ENCODE measurements around the gene RNF130. TPM values are rescaled to one million over a fixed set of nuclear protein-coding genes. Genes with fewer than 3 reads are reported as not detected.

The RNF130 gene
- polyA plus RNA-seq, 4 donors: 70.2 to 96.0 (median 82.6) TPM

DNA sequence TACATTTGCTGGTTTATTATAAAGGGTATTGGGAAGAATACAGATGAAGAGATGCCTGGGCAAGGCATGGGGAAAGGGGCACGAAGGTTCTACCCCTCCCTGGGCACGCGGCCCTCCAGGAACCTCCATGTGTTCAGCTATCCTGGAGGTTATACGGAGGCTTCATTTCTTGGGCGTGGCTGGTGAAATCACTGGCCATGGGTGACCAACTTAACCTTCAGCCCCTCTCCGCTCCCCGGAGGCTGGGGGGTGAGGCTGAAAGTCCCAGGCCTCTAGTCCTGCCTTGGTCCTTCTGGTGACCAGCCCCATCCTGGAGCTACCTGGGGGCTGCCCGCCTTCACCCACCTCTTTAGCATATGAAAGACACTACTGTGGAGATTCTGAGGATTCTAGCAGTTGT, 17.0 kb upstream of the RNF130 start:
- DNase-seq (ENCODE audit: low read depth in 4 of 4, low spot score in 3 of 4): no peak

DNA sequence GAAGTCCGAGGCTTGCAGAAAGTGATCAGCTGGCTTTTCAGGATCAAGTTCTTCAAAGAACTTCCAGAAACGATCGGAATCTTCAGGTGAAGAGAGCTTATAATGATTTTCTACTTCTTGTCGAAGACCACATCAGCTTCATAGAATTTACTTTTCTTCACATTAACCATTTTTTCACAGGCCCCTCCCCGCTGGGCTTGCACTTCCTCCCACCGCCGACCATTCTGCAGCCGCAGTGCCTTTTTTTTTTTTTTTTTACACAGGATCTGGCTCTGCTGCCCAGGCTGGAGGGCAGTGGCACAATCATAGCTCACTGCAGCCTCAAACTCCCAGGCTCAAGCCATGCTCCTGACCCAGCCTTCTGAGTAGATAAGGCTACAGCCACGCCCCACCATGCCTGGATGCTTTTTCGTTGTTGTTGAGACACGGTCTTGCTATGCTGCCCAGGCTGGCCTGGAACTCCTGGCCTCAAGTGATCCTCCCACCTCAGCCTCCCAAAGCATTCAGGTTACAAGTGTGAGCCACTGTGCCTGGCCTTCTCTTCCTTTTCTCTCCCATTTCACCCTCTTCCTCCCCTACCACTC, 15.3 kb upstream of the RNF130 start:
- DNase-seq (ENCODE audit: low read depth in 4 of 4, low spot score in 3 of 4): no peak

DNA sequence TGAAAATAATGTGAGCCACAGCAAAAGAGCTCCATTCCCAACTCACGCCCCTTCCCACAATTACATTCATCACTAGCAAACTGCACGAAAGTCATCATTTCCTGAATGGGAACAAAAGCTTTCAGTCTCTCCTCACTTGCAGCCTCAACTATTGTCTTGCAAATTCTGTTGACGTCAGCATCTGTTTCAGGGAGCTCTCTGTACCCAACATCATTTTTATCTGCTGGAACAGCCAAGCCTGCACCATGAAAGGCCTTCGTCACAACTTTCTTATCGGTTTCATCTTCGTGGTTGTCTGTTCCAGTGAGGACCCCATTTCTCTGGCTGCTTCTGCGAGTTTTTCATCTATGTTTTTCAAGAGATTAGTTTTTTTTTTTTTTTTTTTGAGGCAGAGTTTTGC, 14.3 kb upstream of the RNF130 start:
- no peak for DNase-seq (ENCODE audit: low read depth in 4 of 4, low spot score in 3 of 4)

DNA sequence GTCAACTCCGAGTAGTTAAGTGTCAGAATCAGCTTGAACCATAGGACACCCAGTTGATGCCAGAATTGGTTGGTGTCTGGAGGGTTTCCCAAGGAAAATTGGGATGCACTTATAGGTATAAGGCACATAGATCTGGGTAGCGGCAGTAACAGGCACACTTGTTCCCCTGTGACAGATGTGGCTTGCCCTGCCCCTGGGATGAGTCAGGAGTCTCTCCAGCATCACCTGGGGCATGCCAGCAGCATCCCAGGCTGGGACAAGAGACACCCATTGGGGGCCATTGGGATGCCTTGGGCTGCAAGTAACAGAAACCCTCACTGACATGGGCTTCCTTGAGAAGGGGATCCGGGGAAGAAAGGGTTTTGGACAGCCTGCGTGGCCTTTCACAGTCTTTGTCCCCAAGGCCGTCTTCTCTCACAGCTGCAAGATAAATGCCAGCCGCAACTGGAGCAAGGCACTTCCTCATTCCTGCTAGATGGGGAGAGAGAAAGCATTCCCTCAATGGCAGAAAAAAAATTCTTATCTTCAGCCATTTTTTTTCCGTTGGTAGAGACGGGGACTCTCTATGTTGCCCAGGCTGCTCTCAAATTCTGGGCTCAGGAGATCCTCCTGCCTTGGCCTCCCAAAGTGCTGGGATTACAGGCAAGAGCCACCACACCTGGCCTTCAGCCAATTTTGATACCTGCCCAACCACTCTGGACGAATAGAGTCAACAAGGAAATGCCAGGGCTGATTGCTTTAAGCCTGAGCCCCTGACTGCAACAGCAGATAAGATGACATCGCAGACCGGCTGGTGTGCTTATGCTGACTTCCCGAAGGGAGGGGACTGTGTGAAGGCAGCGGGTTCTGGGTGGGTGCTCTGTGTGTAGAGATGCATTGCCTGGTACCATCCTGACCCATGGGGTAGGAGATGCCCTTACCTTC, 13.3 kb upstream of the RNF130 start:
- DNase-seq (ENCODE audit: low read depth in 4 of 4, low spot score in 3 of 4): no peak

DNA sequence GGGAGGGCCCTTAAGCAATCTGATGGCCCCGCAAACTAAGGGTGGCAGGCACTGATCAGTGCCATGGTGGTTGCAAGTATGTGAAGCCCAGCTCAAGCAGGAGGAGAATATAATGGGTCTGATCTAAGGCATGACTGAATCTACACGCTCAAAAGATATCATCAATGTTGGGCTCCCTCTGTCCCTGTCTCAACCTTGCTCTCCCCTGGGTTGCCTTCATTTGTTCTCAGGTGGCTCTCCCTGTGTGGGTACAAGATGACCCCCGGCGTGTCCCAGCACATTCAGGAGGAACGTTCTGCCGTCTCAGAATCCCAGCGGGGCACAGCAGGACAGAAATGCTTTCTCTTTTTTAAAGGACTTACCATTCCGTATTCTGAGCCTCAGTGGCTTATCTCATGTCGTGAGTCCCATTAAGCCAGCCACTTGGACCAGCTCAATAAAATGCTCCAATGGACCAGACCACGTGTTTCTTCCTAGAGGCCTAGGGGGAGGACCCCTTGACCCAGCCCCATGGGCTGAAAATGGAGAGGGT, 12.0 kb upstream of the RNF130 start:
- DNase-seq (ENCODE audit: low read depth in 4 of 4, low spot score in 3 of 4): no peak

DNA sequence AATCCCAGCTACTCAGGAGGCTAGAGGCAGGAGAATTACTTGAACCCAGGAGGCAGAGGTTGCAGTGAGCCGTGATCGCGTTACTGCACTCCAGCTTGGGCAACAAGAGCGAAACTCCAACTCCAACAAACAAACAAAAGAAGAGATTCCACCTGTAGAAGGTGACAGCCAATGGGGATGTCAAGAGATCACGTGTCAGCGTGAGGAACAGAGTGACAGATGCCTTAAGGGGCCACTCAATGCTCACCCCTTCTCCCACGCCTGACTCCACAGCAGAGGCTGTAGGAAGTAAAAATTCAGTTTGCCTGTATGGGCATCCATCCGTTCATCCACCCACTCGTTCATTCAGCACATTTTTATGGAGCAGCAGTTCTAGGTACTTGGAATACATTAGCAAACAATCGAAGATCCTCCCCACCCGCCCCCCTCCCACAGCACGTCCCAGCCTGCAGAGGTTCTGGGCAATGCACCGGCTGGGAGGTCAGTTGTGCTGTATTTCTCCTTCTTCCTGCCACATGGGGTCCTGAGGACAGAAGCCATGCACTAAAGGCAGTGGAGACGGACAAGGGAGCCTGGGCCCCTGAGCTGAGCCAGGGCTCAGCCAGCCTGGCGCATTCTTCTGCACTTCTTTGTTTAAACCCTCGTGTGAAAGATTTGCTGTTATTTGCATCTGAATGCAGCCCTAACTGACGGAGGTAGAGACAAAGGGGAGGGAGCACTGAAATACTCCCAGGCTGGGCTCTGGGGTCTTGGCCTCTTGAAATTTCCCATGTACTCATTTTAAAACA, 11.3 kb upstream of the RNF130 start:
- no peak for DNase-seq (ENCODE audit: low read depth in 4 of 4, low spot score in 3 of 4)

DNA sequence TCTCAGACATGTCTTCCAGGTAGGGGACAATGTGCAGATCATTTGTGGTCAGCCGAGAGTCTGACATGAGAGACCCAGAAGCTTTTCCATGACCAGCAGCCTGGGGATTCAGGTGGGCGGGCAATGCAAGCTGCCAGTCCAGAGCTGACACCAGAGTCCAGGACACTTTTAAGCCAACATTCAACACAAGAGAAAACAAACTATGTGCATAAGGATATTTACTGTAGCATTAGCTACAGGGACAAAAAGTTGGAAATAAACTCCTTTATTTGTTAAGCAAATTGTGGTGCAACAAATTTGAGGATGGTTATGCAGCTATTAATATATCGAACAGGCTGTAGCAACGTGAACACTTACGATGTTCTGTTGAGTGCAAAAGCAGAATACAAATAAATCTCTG, 9.9 kb upstream of the RNF130 start:
- no peak for DNase-seq (ENCODE audit: low read depth in 4 of 4, low spot score in 3 of 4)

DNA sequence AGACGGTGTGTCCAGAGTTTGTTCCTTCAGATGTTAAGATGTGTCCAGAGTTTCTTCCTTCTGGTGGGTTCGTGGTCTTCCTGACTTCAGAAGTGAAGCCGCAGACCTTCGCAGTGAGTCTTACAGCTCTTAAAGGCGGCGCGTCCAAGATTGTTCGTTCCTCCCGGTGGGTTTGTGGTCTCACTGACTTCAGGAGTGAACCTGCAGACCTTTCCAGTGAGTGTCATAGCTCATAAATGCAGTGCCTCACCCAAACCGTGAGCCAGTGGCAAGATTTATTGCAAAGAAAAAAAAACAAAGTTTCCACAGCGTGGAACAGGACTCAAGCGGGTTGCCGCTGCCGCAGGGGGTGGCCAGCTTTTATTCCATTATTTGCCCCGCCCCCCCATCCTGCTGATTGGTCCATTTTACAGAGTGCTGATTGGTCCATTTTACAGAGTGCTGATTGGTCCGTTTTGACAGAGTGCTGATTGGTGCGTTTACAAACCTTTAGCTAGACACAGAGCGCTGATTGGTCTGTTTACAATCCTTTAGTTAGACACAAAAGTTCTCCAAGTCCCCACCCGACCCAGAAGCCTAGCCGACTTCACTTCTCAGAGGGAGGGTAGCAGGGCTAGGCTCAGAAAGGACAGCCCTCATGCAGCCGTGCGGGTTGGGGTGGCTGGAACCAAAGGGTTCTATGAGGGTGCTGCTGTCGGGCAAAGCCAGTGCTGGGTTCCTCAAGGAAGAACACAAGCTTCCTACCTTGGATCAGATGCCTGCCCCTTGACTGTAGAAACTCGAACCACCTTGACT, 9.1 kb upstream of the RNF130 start:
- no peak for DNase-seq (ENCODE audit: low read depth in 4 of 4, low spot score in 3 of 4)

DNA sequence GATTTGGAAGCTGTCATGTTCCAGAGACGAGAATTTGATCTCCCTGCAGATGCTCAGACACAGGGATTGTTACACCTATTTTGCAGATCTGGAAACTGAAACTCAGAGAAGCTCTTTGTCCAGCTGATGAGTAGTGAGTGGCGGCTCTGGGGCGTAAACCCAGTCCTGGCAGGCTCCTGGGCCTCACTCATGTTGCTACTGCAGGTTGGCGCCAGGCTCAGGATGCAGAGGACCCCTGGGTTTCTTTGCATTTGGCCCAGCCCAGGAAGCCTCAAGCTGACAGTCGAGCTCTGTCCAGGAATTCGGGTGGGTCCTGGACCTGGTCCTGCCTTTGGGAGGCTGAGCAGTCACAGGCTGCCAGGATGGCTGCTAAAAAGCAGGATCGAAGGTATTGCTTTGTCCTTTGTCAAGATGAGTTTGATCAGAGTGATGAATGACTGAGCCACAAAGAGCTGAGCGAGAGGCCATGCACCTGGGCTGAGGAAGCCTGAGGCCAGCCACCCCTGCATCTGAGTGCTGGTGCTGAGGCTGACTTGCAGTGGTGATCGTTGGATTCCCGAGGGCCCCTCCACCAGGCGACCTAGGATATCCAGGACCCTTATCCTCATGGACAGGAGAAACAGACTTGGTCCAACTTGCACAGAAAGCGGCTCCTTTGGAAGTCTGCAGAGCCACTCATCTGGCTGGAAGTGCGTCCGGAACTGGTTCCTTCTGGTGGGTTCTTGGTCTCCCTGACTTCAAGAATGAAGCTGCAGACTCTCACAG, 8.3 kb upstream of the RNF130 start:
- no peak for DNase-seq (ENCODE audit: low read depth in 4 of 4, low spot score in 3 of 4)

DNA sequence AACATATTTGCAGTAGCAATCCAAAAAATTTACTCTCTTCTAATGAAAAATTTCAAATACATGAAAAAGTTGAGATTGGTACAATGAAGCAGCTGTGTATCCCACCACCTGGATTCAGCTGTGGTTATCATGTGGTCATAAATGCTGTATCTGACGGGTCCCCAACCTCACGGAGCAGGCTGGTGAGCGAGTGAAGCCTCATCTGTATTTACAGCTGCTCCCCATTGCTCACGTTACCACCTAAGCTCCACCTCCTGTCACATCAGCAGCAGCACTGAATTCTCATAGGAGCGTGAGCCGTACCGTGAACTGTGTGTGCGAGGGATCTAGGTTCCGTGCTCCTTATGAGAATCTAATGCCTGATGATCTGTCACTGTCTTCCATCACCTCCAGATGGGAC, 6.8 kb upstream of the RNF130 start:
- DNase-seq (ENCODE audit: low read depth in 4 of 4, low spot score in 3 of 4): no peak

DNA sequence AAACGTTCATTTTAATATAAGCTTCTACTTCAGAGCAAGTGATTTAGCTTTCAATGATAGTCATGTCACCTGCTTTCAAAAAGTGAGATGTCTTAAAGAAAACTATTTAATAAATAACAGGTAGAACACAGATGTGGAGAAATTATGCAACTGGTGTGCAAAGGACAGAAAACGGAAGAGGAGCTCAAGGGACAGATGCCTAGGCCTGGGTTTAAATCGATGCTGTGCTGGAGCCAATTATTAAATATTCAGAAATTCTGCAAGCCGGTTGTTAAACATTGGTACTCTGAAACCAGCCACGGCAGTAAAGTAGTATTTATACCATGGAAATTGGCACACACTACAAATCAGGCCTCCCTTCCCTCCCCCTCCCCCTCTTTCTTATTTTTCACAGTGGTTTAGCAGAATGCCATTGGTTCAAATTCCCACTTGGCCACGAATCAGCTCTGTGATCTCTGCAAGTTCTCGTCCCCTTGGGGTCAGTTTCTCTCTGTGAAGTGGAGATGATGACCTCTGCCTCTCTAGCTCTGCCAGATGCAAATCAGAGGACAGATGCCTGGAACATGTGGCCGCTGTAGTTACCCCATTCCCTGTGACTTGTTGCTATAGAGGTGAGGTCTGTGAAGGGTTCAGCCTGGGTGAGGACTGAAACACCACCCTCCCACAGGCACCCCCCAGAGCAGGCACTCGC, 6.2 kb upstream of the RNF130 start:
- no peak for DNase-seq (ENCODE audit: low read depth in 4 of 4, low spot score in 3 of 4)

DNA sequence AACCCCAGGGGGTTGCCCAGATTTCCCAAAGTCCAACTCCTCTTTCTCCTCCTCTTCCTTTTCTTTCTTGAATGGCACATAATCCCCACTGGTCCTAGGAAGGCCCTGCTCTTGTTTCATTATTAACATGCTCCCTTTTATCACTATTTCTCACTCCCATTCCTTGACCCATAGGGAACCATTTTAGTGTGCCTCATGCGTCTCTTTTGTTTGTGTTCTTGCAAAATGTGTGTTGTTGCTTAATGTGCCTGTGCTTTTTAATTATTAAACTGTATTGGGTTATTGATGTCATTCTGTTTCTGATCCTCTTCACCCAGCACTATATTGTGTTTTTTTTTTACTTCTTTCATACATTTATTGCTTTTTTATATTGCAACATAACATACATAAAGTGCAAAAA, 4.1 kb upstream of the RNF130 start:
- no peak for DNase-seq (ENCODE audit: low read depth in 4 of 4, low spot score in 3 of 4)

DNA sequence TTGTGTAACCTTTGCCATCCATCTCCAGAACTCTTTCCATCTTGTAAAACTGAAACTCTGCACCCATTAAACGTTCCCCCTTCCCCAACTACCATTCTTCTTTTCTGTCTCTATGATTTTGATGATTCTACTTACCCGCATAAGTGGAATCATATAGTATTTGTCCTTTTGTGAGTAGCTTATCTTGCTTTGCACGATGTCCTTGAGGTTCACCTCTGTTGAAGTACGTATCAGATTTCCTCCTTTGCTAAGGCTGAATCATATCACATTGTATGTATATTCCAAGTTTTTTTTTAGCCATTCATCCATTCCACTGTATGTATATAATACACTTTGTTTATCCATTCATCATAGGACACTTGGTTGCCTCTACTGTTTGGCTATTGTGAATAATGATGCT, 2.9 kb upstream of the RNF130 start:
- DNase-seq (ENCODE audit: low read depth in 4 of 4, low spot score in 3 of 4): no peak

DNA sequence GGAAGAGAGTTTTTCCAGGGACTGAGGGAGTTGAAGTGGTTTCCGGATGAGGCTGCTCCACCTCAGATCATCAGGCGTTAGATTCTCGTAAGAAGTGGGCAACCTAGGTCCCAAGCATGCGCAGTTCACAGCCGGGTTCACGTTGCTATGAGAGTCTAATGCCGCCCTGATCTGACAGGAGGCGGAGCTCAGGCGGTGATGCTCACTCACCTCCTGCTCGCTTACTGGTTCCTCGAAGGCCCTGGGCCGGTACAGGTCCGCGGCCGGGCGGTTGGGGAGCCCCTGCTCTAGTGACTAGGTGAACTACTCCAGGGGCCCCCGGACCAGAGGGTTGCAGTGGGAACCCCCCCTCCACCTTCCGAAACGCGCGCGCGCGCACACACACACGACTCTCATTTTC, 997 bp upstream of the RNF130 start:
- DNase-seq (ENCODE audit: low read depth in 4 of 4, low spot score in 3 of 4): no peak

DNA sequence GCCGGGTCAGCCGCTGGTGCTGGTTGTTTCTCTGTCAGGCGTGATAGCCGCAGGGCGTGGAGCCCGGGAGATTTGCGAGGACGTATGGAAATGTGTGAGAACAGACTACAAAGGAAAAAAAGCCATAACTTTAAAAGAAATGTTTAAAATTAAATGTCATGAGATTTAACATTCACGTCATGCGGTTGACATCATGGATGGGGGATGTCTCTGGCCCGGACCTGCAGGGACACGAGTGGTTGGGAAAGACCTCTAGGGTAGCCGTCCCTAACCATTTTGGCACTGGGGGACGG, 643 bp upstream of the RNF130 start:
- DNase-seq (ENCODE audit: low read depth in 4 of 4, low spot score in 3 of 4): no peak

DNA sequence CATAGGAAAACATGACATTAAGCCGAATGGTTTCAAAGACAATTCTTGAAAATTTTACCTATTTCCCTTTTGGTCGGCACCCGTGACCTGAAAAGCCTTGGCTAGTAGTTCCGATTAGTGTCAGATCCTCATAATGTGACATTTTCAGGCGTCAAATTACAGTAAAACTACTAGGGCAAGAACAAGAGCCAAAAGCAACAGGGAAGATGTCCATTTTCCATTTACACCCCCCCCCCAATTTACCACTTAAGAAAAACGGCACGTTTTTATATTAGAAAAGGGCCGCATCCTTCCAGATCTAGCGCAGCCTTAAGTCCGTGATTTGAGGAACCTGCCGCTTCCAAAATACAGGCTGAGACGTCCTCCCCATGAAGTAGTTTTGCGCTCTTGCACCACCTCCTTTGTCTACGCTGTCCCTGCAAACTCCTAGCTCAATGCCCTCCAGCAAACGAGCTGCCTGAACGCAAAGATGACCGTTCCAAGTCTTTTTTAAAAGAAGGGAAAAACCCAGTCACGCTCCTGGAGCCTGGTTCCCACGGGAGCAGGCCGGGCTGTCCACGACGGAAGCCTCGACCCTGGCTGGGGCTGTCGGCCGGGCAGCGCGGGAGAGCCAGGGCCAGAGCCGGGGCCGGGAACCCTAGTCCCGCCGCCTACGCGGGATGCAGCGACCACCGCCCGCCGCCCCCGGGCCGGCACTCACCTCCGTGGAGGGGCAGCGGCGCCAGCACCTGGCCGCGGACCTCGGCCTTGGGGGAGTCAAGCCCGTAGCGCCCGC, 616 bp downstream of the RNF130 start:
- peak in 1 of 4 donors; percentile 24 for DNase-seq (ENCODE audit: low read depth in 4 of 4, low spot score in 3 of 4)

DNA sequence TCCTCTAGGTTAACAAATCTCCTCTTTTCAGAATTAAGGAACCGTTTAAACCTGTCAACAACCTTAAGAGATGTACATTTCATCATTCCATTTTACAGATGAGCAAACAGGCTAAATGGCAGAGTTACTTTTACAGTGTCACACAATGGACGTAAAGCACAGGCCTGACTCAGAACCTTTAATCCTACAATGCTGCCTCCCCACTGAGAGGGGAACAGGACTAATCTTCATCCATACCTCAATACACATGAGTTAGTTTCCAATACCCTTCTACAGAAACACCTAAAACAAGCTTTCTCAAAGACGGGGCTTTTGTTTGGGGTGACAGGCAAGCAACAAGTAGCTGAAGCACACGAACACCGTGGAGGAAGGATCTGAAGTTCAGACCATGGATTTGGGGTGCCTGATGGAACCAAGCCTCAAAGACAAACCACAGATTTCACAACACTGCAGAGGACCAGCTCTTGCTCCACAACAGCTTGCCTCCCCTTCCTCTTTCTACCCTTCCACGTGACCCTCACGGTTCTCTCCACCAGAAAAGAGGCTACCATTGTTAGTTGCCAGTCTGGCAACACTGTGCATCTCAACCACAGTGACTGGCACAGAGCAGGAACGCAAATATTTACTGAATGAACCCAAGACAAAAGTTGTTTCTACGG, 1.8 kb downstream of the RNF130 start:
- no peak for DNase-seq (ENCODE audit: low read depth in 4 of 4, low spot score in 3 of 4)

DNA sequence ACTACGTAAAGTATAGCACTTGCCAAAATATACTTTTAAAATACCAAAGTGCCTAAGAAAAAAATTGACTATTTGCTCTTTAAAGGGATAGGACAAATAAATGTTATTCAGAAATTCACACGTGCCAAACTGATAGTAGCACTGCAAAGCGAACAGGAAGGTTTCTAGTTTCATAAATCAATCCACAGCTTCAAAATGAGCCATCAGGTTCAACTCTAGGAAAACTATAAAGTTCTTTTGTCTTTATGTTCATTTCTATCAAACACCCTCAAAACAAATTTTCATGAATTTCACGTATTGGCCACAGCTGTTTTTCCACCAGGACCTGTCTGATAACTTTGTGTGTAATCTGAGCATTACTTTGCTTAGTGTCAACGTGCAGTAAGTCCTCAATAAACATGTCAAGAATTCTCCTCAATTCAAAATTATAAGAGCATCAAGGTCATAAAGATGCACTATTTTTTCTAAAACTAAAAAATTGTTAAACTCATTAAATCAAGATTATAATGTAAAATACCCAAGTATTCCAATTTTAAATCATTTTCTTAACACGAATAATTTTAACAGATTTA, 3.0 kb downstream of the RNF130 start:
- no peak for DNase-seq (ENCODE audit: low read depth in 4 of 4, low spot score in 3 of 4)
